Measurements from ENCODE around the gene SUCLG2. TPM values are rescaled to one million over a fixed set of nuclear protein-coding genes. Genes with fewer than 3 reads are reported as not detected.

The SUCLG2 gene
- total and polyA plus RNA-seq, 9 of the 15 experiments (the other 6 are each of a cell fraction or from before 2014, with no cell fraction given) = 10.1 to 41.4 (median 29.0) TPM

- POLR2A ChIA-PET = no interaction called here
- CTCF ChIA-PET (ENCODE audit: low intra/inter-chr PET ratio) = no interaction called here
- no TSS peak for BruUV-seq (replicated peaks)
- TF ChIP-seq LARP7 (IDR thresholded peaks at IDR 0.05) (no peak), JUNB (CRISPR knock-in tag; conservative IDR thresholded peaks at IDR 0.05) (no peak), MCM3 (IDR thresholded peaks at IDR 0.05) (no peak), MEF2D (tag; conservative IDR thresholded peaks at IDR 0.05; ENCODE audit: low read depth) (no peak), ZFPM2 (CRISPR knock-in tag; IDR thresholded peaks at IDR 0.05) (no peak), ATF1 (CRISPR knock-in tag; IDR thresholded peaks at IDR 0.05) (no peak), ATF1 (tag; IDR thresholded peaks at IDR 0.05) (no peak), PCBP1 (IDR thresholded peaks at IDR 0.05; ENCODE audit: low read depth, low read length, poor library complexity, severe bottlenecking) (no peak), KLF6 (CRISPR knock-in tag; IDR thresholded peaks at IDR 0.05; ENCODE audit: borderline replicate concordance) (no peak), ARID3A (IDR thresholded peaks at IDR 0.05; ENCODE audit: borderline replicate concordance, low read depth, low read length) (no peak), ZKSCAN3 (CRISPR knock-in tag; IDR thresholded peaks at IDR 0.05) (no peak)
- TF ChIP-seq, protein P1, sequence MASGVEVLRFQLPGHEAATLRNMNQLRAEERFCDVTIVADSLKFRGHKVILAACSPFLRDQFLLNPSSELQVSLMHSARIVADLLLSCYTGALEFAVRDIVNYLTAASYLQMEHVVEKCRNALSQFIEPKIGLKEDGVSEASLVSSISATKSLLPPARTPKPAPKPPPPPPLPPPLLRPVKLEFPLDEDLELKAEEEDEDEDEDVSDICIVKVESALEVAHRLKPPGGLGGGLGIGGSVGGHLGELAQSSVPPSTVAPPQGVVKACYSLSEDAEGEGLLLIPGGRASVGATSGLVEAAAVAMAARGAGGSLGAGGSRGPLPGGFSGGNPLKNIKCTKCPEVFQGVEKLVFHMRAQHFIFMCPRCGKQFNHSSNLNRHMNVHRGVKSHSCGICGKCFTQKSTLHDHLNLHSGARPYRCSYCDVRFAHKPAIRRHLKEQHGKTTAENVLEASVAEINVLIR (CRISPR knock-in tag; IDR thresholded peaks at IDR 0.05) = no peak
- TF ChIP-seq, protein P2, sequence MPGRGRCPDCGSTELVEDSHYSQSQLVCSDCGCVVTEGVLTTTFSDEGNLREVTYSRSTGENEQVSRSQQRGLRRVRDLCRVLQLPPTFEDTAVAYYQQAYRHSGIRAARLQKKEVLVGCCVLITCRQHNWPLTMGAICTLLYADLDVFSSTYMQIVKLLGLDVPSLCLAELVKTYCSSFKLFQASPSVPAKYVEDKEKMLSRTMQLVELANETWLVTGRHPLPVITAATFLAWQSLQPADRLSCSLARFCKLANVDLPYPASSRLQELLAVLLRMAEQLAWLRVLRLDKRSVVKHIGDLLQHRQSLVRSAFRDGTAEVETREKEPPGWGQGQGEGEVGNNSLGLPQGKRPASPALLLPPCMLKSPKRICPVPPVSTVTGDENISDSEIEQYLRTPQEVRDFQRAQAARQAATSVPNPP (IDR thresholded peaks at IDR 0.05; ENCODE audit: borderline replicate concordance, insufficient read depth, insufficient read length) = no peak
- TF ChIP-seq, protein P3, sequence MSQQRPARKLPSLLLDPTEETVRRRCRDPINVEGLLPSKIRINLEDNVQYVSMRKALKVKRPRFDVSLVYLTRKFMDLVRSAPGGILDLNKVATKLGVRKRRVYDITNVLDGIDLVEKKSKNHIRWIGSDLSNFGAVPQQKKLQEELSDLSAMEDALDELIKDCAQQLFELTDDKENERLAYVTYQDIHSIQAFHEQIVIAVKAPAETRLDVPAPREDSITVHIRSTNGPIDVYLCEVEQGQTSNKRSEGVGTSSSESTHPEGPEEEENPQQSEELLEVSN (IDR thresholded peaks at IDR 0.05; ENCODE audit: borderline replicate concordance in 1 of 2, extremely low read depth in 1 of 2, insufficient read depth in 1 of 2, insufficient read length in 1 of 2, low read depth in 1 of 2, low read length in 1 of 2, poor library complexity in 1 of 2, severe bottlenecking in 1 of 2) = no peak
- TF ChIP-seq, protein P4, sequence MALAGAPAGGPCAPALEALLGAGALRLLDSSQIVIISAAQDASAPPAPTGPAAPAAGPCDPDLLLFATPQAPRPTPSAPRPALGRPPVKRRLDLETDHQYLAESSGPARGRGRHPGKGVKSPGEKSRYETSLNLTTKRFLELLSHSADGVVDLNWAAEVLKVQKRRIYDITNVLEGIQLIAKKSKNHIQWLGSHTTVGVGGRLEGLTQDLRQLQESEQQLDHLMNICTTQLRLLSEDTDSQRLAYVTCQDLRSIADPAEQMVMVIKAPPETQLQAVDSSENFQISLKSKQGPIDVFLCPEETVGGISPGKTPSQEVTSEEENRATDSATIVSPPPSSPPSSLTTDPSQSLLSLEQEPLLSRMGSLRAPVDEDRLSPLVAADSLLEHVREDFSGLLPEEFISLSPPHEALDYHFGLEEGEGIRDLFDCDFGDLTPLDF (CRISPR knock-in tag; IDR thresholded peaks at IDR 0.05) = no peak
- TF ChIP-seq, protein P5, sequence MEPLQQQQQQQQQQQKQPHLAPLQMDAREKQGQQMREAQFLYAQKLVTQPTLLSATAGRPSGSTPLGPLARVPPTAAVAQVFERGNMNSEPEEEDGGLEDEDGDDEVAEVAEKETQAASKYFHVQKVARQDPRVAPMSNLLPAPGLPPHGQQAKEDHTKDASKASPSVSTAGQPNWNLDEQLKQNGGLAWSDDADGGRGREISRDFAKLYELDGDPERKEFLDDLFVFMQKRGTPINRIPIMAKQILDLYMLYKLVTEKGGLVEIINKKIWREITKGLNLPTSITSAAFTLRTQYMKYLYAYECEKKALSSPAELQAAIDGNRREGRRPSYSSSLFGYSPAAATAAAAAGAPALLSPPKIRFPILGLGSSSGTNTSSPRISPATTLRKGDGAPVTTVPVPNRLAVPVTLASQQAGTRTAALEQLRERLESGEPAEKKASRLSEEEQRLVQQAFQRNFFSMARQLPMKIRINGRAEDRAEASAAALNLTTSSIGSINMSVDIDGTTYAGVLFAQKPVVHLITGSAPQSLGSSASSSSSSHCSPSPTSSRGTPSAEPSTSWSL (CRISPR knock-in tag; IDR thresholded peaks at IDR 0.05; ENCODE audit: borderline replicate concordance) = no peak
Measured at GRCh38 chr3:67421912-67422311, 232.5 kb downstream of the SUCLG2 start.

More at GRCh38 chr3:67421912-67422311, 232.5 kb downstream of the SUCLG2 start:
- H3K27me3 ChIP-seq (ENCODE audit: control insufficient read depth in 2 of 2, insufficient read depth in 2 of 2, low read length in 2 of 2) = no peaks in the 10 kb centered on the region
- intact Hi-C loops (cut with micrococcal nuclease) = no loop called here
- FAIRE-seq (no peak), ATAC-seq (no peak), DNase-seq (ENCODE audit: extremely low read depth in 1 of 4, low spot score in 3 of 4) (no peak)
- WGBS (ENCODE audit: insufficient coverage, low coverage, missing lambda C conversion rate) = no CpG with 5 or more reads among the region's 1 CpG
- H3K9me3 ChIP-seq (replicated peaks; ENCODE audit: control insufficient read depth, insufficient read depth, low read depth, low read length) = no peaks in the 10 kb centered on the region
- H3K79me2 ChIP-seq (ENCODE audit: control insufficient read depth, insufficient read depth, low read length) = no peaks in the 10 kb centered on the region
- no peaks in the 10 kb centered on the region for H4K20me1 ChIP-seq (replicated peaks; ENCODE audit: control insufficient read depth, insufficient read depth, low read length)
- in situ Hi-C loops (cut with MboI) = no loop called here
- no peak overlapping the region for H2AFZ ChIP-seq (ENCODE audit: low read depth, low read length)
- H3K4me2 ChIP-seq (ENCODE audit: insufficient read depth, low read length) = no peak overlapping the region
- no peak overlapping the region for H3K9ac ChIP-seq (ENCODE audit: insufficient read depth in 1 of 2, low read depth in 2 of 2, low read length in 2 of 2)
- H3K9me1 ChIP-seq (ENCODE audit: control insufficient read depth, insufficient read depth, low read length) = no peaks in the 10 kb centered on the region
- no peaks in the 10 kb centered on the region for H3K4me1 ChIP-seq (replicated peaks in 1 of 2; ENCODE audit: control insufficient read depth in 2 of 2, insufficient read depth in 2 of 2, low read length in 2 of 2)
- no peak overlapping the region for H3K4me3 ChIP-seq
- H3K27ac ChIP-seq (ENCODE audit: extremely low read depth, low read depth, low read length) = no peak overlapping the region
- no peaks in the 10 kb centered on the region for H3K36me3 ChIP-seq (ENCODE audit: control insufficient read depth, insufficient read depth, low read length)

All from K562 (cell line).